Psoas muscle (tissue), 8 donors: ENCODE data around the gene GARIN3. TPM values are rescaled to one million over a fixed set of nuclear protein-coding genes. Genes with fewer than 3 reads are reported as not detected.

Experiments
- ATAC-seq, 4 donors: fragments of 200-7000 bp; cut with Tn5 transposase; one replicate each; pipeline ENCODE4 v1.9.1; 2020; ENCODE audit warnings: moderate library complexity in 3 of 4, mild to moderate bottlenecking in 2 of 4
- DNase-seq, 2 donors: peaks; one replicate each; pipeline ENCODE4 v3.0.0-alpha.2; 2020
- H3K27ac ChIP-seq: fragments of 200-600 bp; one replicate; pipeline ENCODE4 v1.8.0; 2022
- H3K27me3 ChIP-seq, 3 donors: fragments of 200-600 bp in 1 of 3; one replicate each; pipeline versions ENCODE4 v1.6.1 to v1.8.0; 2013 to 2022; ENCODE audit warnings: low read length in 2 of 3, mild to moderate bottlenecking in 2 of 3, moderate library complexity in 1 of 3; ENCODE audit not compliant: insufficient read depth in 3 of 3
- H3K36me3 ChIP-seq, 2 donors: fragments of 200-600 bp in 1 of 2; one replicate each; pipeline versions ENCODE4 v1.6.1 to v1.8.0; 2013 to 2022; ENCODE audit warnings: low read depth in 1 of 2, mild to moderate bottlenecking in 1 of 2, moderate library complexity in 1 of 2; ENCODE audit not compliant: insufficient read depth in 1 of 2
- H3K4me1 ChIP-seq: fragments of 200-600 bp; one replicate; pipeline ENCODE4 v1.8.0; 2022
- H3K4me3 ChIP-seq: fragments of 200-600 bp; one replicate; pipeline ENCODE4 v1.8.0; 2022; ENCODE audit warnings: mild to moderate bottlenecking
- H3K9me3 ChIP-seq: fragments of 200-600 bp; one replicate; pipeline ENCODE4 v1.8.0; 2022
- WGBS, 3 donors: extraction: QIAGEN DNeasy Blood & Tissue Kit; methylation state at CpG; one replicate each; pipeline versions ENCODE4 v1.1.6 to v1.1.7; 2013; 5-methylcytosine and 5-hydroxymethylcytosine counted together
- intact Hi-C, 2 donors: fragments of 100-400 bp; cut with DNase I; formaldehyde crosslinking; loops; one replicate each; pipeline versions ENCODE4 v1.11.0 to v1.14.2; 2022
- polyA plus RNA-seq, 3 donors: library from polyadenylated mRNA; stranded (reverse); fragments of 200-250 nt; gene quantifications; one replicate each; pipeline ENCODE4 v1.2.3, GENCODE V29; 2013
- total RNA-seq, 4 donors: library from RNA; stranded (reverse); fragmentation: NEBNext Ultra II Directional in 2 of 4; extraction: Animal tissue kit (Norgen Biotek cat#: 25700) in 2 of 4; gene quantifications; one replicate each; pipeline versions ENCODE4 v1.2.1 to v1.2.4, GENCODE V29; 2021 to 2023
- TF ChIP-seq, protein P1 (sequence below): fragments of 200-600 bp; IDR thresholded peaks from one replicate; pipeline ENCODE4 v1.8.0; 2022; ENCODE audit warnings: antibody characterized with exemption
- donor health status: healthy with polysubstance abuse.
- donor health status: DM: no; HTN: no; CAD: no; lungs with moderate emphysema.
- donor health status: Bipolar disorder and iron deficiency.
- donor health status: healthy.
- donor health status: DM: yes; HTN: yes; CAD: no.
- donor health status: DM: no; HTN: no; CAD: no.
- donor health status: DM: no; HTN: no; CAD: no.
- donor health status: DM: yes; HTN: yes; CAD: no.

The GARIN3 gene
- total and polyA plus RNA-seq, 7 donors = not detected

DNA sequence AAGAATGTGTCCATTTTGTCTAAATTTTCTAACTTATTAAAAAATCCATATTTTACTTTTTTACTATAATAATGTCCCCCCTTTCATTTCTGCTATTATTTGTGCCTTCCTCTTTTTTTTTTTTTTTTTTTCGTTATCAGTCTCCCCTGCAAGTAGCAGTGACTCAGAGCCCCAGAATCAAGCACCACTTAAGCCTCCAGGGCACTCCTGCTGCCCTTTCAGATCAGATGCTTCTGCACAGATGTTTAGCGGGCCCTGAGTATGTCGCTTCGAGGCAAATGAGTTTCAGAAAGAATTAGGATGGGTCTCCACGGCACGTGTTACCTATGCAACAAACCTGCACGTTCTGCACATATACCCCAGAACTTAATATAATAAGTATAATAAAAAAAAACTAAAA lies 35.1 kb downstream of the GARIN3 start:
- Histone ChIP-seq H3K4me1 (no peaks in the 10 kb centered on the region), H3K4me3 (no peak overlapping the region), H3K27me3 (no peaks in the 10 kb centered on the region), H3K27ac (no peak overlapping the region), H3K36me3 (no peaks in the 10 kb centered on the region), H3K9me3 (no peaks in the 10 kb centered on the region)
- 70 to 76% (median 72%) methylated on average over 7 of the region's 7 CpGs for WGBS, 3 donors
- ATAC-seq (no peak), DNase-seq (no peak)
- TF ChIP-seq, protein P1, sequence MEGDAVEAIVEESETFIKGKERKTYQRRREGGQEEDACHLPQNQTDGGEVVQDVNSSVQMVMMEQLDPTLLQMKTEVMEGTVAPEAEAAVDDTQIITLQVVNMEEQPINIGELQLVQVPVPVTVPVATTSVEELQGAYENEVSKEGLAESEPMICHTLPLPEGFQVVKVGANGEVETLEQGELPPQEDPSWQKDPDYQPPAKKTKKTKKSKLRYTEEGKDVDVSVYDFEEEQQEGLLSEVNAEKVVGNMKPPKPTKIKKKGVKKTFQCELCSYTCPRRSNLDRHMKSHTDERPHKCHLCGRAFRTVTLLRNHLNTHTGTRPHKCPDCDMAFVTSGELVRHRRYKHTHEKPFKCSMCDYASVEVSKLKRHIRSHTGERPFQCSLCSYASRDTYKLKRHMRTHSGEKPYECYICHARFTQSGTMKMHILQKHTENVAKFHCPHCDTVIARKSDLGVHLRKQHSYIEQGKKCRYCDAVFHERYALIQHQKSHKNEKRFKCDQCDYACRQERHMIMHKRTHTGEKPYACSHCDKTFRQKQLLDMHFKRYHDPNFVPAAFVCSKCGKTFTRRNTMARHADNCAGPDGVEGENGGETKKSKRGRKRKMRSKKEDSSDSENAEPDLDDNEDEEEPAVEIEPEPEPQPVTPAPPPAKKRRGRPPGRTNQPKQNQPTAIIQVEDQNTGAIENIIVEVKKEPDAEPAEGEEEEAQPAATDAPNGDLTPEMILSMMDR = no peak
- intact Hi-C loops = no loop called here

DNA sequence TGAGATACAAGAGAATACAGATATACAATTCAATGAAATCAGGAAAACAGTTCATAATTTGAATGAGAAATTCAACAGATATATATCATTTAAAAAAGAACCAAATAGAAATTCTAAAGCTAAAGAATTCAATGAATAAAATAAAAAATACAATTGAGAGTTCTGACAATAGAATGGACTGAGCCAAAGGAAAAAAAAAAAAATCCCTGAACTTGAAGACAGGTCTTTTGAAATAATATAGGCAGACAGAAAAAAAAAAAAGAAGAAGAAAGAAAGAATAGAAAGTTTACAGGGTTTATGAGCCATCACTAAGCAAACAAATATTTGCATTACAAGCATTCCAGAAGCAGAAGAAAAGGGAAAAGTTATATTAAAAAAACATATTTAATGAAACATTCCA lies 44.4 kb downstream of the GARIN3 start:
- no peaks in the 10 kb centered on the region for H3K27me3 ChIP-seq
- H3K4me1 ChIP-seq = no peaks in the 10 kb centered on the region
- H3K36me3 ChIP-seq = no peaks in the 10 kb centered on the region
- H3K27ac ChIP-seq = no peak overlapping the region
- intact Hi-C loops = no loop called here
- H3K4me3 ChIP-seq = no peak overlapping the region
- TF ChIP-seq, protein P1 = no peak
- no peak for ATAC-seq
- peaks cover 13% of the 10 kb centered on the region for H3K9me3 ChIP-seq
- no peak for DNase-seq

DNA sequence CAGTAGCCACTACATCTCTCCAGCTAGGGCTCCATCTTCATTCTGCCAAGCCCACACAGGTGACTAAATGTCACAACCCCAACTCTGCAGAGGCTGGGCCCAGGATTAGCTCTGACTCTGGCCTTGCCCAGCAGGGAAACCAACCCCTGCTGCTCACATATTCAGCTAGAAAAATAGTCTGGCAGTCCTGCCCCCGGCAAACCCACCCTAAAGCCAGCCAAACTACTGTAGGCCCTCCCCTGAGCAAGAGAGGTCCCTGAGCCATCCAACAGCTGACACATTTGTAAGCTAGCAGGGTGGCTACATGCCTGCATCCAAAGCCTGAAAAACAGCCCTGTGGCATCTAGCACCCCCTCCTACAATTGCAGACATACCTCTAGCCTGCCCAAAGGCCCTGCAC lies 46.0 kb downstream of the GARIN3 start:
- no peaks in the 10 kb centered on the region for H3K27me3 ChIP-seq
- H3K27ac ChIP-seq = no peak overlapping the region
- peaks cover 13% of the 10 kb centered on the region for H3K9me3 ChIP-seq
- intact Hi-C loops = no loop called here
- DNase-seq (no peak), ATAC-seq (no peak)
- TF ChIP-seq, protein P1 = no peak
- no peak overlapping the region for H3K4me3 ChIP-seq
- no peaks in the 10 kb centered on the region for H3K36me3 ChIP-seq
- H3K4me1 ChIP-seq = no peaks in the 10 kb centered on the region
- 57 to 70% (median 62%) methylated on average over 1 of the region's 1 CpG for WGBS, 3 donors

DNA sequence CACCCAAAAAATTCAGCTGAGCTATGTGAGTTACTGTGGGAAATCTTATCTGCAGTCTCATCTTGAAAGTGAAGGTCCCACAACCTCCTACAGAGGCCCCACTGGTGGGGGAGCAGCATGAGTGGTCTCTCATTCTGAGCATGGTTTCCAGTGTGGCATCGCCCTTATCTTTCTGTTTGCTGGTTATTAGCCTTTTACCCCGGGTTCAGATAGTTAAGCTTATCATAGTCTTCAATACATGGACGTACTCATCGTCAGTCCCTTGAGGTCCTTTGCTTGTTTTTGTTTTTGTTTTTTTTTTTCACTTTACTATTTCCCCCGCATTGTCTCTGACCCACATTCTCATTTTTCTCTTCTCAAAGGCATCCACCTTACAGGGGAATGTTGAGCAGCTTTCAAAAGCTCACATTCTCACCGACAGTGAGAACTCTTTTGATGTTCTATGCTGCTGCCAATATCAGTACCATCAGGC lies 49.5 kb downstream of the GARIN3 start:
- intact Hi-C loops = no loop called here
- TF ChIP-seq, protein P1 = no peak
- 74 to 81% (median 80%) methylated on average over 6 of the region's 6 CpGs for WGBS, 3 donors
- Histone ChIP-seq H3K36me3 (no peaks in the 10 kb centered on the region), H3K4me1 (no peaks in the 10 kb centered on the region), H3K4me3 (no peak overlapping the region), H3K27ac (no peak overlapping the region), H3K9me3 (peaks cover 6% of the 10 kb centered on the region), H3K27me3 (no peaks in the 10 kb centered on the region)
- ATAC-seq = no peak
- DNase-seq = no peak

DNA sequence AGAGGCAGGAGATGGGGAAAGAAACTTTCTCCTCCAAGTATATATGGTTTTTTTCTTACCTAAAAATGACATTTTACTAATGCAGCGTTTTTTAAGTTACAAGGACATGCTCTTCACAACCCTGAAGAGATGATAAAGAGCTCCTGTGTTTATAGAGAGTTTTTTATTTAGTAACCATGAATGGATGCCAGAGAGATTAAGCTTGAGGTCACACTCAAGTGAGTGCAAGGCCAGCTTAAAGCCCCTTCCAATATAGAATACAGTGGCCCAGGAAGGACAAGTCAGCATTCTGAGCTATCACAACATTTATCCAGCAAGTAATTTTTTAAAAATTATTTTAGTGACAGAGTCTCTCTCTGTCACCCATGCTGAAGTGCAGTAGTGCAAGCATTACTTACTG lies 50.6 kb downstream of the GARIN3 start:
- Histone ChIP-seq H3K4me3 (no peak overlapping the region), H3K36me3 (no peaks in the 10 kb centered on the region), H3K4me1 (no peaks in the 10 kb centered on the region), H3K27ac (no peak overlapping the region), H3K9me3 (no peaks in the 10 kb centered on the region), H3K27me3 (no peaks in the 10 kb centered on the region)
- DNase-seq = no peak
- intact Hi-C loops = no loop called here
- ATAC-seq = no peak
- TF ChIP-seq, protein P1 = no peak
- WGBS, 3 donors = 10 to 50% (median 40%) methylated on average over 1 of the region's 1 CpG
